PC-3 (cell line): Measurements from ENCODE around the gene NECTIN3.

ENCODE experiments used
- CTCF ChIP-seq: fragments of 300-600 bp; sonication (generic); conservative IDR thresholded peaks from 2 replicates; pipeline ENCODE4 v1.5.1; 2017; ENCODE audit warnings: antibody characterized with exemption, low read depth, mild to moderate bottlenecking, low read length
- EZH2phosphoT487 ChIP-seq: fragments of 300-600 bp; sonication (generic); IDR thresholded peaks from 2 replicates; pipeline ENCODE4 v1.6.1; 2018; ENCODE audit warnings: mild to moderate bottlenecking, antibody characterized with exemption, low read length, borderline replicate concordance

- TF ChIP-seq CTCF (no peak), EZH2phosphoT487 (no peak)
Measured at GRCh38 chr3:111070772-111071256, 802 bp upstream of the NECTIN3 start.
